DND-41 (cell line): ENCODE data around the gene COL4A1.

ENCODE experiments used
- EZH2 ChIP-seq: IDR thresholded peaks from 3 replicates; pipeline ENCODE4 v1.6.1; 2012; ENCODE audit warnings: borderline replicate concordance, low read depth, mild to moderate bottlenecking, moderate library complexity, low read length, inconsistent platforms; ENCODE audit not compliant: severe bottlenecking
- TF ChIP-seq, protein P1 (sequence below): IDR thresholded peaks from 2 replicates; pipeline ENCODE4 v1.5.1; 2012; ENCODE audit warnings: borderline replicate concordance, low read length, moderate library complexity, mild to moderate bottlenecking; ENCODE audit not compliant: poor library complexity, severe bottlenecking; ENCODE audit errors: extremely low read depth

GRCh38 chr13:110187641-110188161, 119.3 kb downstream of the COL4A1 start:
- TF ChIP-seq, protein P1, sequence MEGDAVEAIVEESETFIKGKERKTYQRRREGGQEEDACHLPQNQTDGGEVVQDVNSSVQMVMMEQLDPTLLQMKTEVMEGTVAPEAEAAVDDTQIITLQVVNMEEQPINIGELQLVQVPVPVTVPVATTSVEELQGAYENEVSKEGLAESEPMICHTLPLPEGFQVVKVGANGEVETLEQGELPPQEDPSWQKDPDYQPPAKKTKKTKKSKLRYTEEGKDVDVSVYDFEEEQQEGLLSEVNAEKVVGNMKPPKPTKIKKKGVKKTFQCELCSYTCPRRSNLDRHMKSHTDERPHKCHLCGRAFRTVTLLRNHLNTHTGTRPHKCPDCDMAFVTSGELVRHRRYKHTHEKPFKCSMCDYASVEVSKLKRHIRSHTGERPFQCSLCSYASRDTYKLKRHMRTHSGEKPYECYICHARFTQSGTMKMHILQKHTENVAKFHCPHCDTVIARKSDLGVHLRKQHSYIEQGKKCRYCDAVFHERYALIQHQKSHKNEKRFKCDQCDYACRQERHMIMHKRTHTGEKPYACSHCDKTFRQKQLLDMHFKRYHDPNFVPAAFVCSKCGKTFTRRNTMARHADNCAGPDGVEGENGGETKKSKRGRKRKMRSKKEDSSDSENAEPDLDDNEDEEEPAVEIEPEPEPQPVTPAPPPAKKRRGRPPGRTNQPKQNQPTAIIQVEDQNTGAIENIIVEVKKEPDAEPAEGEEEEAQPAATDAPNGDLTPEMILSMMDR = no peak
- TF ChIP-seq EZH2 = no peak
